ENCODE measurements around the gene APBA2. TPM values are rescaled to one million over a fixed set of nuclear protein-coding genes. Genes with fewer than 3 reads are reported as not detected.

The APBA2 gene
- total and polyA plus RNA-seq, 2 of the 4 experiments (the other 2 are of a cell fraction), result 21.7 to 33.0 TPM

- in situ Hi-C loops (cut with MboI; ENCODE audit: low sequenced_read_pairs), result loop anchor here (10.0 kb wide), 1 partner anchor 90 kb away; no protein-coding TSS in a partner anchor
- Histone ChIP-seq H2BK15ac (ENCODE audit: low read depth, low read length) (no peak overlapping the region), H3K27ac (ENCODE audit: insufficient read depth, low read length) (peak overlapping the region; percentile 59; the same call in 1 of the 2 replicates), H4K5ac (ENCODE audit: low read depth, low read length) (peak overlapping the region; percentile 57; the same call in 1 of the 2 replicates), H4K91ac (ENCODE audit: insufficient read depth, low read depth, low read length) (peak overlapping the region; percentile 49; the same call in 1 of the 2 replicates), H3K4me1 (ENCODE audit: control insufficient read depth, insufficient read depth, low read length) (peaks cover 6% of the 10 kb centered on the region; the same call in 1 of the 2 replicates), H2BK20ac (ENCODE audit: low read depth, low read length) (no peak overlapping the region), H2AK9ac (replicated peaks; ENCODE audit: low read depth, low read length, poor library complexity) (peak overlapping the region; percentile 83), H3K4me3 (ENCODE audit: insufficient read depth, low read depth, low read length) (peak overlapping the region; percentile 86), H3K27me3 (ENCODE audit: control insufficient read depth, insufficient read depth, low read length) (no peaks in the 10 kb centered on the region), H3K4ac (ENCODE audit: low read depth, low read length) (peak overlapping the region; percentile 36; the same call in 1 of the 2 replicates), H3K36me3 (ENCODE audit: control insufficient read depth, insufficient read depth, low read length) (no peaks in the 10 kb centered on the region), H3K9me1 (ENCODE audit: insufficient read depth, low read length) (peaks cover 9% of the 10 kb centered on the region; the same call in 1 of the 2 replicates), H2AFZ (replicated peaks; ENCODE audit: low read length, poor library complexity) (peak overlapping the region; percentile 88), H3K79me1 (ENCODE audit: low read depth in 1 of 2, low read length in 2 of 2) (peaks cover 9 to 36% of the 10 kb centered on the region in 2 experiments; a peak in 3 of 4 replicates), H3K4me2 (ENCODE audit: low read depth, low read length) (peak overlapping the region; percentile 72), H3K18ac (ENCODE audit: low read depth, low read length) (no peak overlapping the region; the same call in 1 of the 2 replicates), H3K9me3 (ENCODE audit: control insufficient read depth, insufficient read depth, low read length) (no peaks in the 10 kb centered on the region), H3K23ac (ENCODE audit: low read depth, low read length) (no peak overlapping the region), H2AK5ac (ENCODE audit: low read depth, low read length) (peak overlapping the region; percentile 8; the same call in 1 of the 2 replicates), H2BK5ac (ENCODE audit: low read depth, low read length, poor library complexity, severe bottlenecking) (no peak overlapping the region), H4K20me1 (ENCODE audit: insufficient read depth, low read length) (peaks cover 7% of the 10 kb centered on the region; the same call in 1 of the 2 replicates), H4K8ac (ENCODE audit: low read depth in 2 of 2, low read length in 2 of 2) (peak overlapping the region; percentile 41 to 66; a peak in 2 of 4 replicates), H3K14ac (replicated peaks; ENCODE audit: low read depth, low read length) (no peak overlapping the region), H3K9ac (ENCODE audit: low read depth, low read length) (peak overlapping the region; percentile 72), H3K56ac (ENCODE audit: extremely low read depth, insufficient read depth, low read length) (no peak overlapping the region), H2BK120ac (ENCODE audit: low read depth, low read length) (no peak overlapping the region)
- WGBS, 2 experiments (ENCODE audit: extremely low coverage in 2 of 2, insufficient read length in 1 of 2), result 35% methylated on average over 20 of the region's 31 CpGs; no CpG with 5 or more reads in 1 of the 2 experiments
- dilution Hi-C loops (cut with HindIII; ENCODE audit: low sequenced_read_pairs, unreplicated experiment), result no loop called here
- DNase-seq, result no peak
- intact Hi-C loops (cut with micrococcal nuclease), result no loop called here
- POLR2A ChIA-PET (ENCODE audit: unreplicated experiment), result no interaction called here
- ATAC-seq (ENCODE audit: low read depth), result no peak
- TF ChIP-seq SMC3 (IDR thresholded peaks at IDR 0.05; ENCODE audit: low read depth, low read length) (no peak), POLR2A (IDR thresholded peaks at IDR 0.05; ENCODE audit: low read depth, low read length) (no peak), RCOR1 (IDR thresholded peaks at IDR 0.05; ENCODE audit: insufficient replicate concordance, low read length) (no peak), ELK1 (IDR thresholded peaks at IDR 0.05; ENCODE audit: borderline replicate concordance, low read depth, low read length) (no peak), CEBPB (IDR thresholded peaks at IDR 0.05; ENCODE audit: low read depth, low read length) (no peak), NFE2L2 (IDR thresholded peaks at IDR 0.05; ENCODE audit: low read depth, low read length) (no peak), CTCF (conservative IDR thresholded peaks at IDR 0.05; ENCODE audit: low read depth, low read length) (no peak)
- CTCF ChIA-PET, result no interaction called here
- BruUV-seq (replicated peaks), result no TSS peak
Measured at GRCh38 chr15:28885128-28885629, 595 bp upstream of the APBA2 start.
